Nephron (organoid): ENCODE data around the gene CHD3.

ENCODE experiments used
- H3K27ac Mint-ChIP-seq, 3 experiments: 2 replicates each; pipeline ENCODE4 v1.8.0; 2020; ENCODE audit warnings: mixed read lengths in 3 of 3, mild to moderate bottlenecking in 2 of 3, moderate library complexity in 1 of 3
- H3K27me3 Mint-ChIP-seq: 2 replicates; pipeline ENCODE4 v1.8.0; 2021; ENCODE audit warnings: low read depth, mild to moderate bottlenecking, moderate library complexity, mixed read lengths
- H3K36me3 Mint-ChIP-seq: 2 replicates; pipeline ENCODE4 v1.8.0; 2020; ENCODE audit warnings: low read depth, mixed read lengths
- H3K4me1 Mint-ChIP-seq: 2 replicates; pipeline ENCODE4 v1.8.0; 2020; ENCODE audit warnings: mixed read lengths
- H3K4me3 Mint-ChIP-seq, 3 experiments: 2 replicates each; pipeline ENCODE4 v1.8.0; 2020; ENCODE audit warnings: mild to moderate bottlenecking in 3 of 3, mixed read lengths in 3 of 3, moderate library complexity in 2 of 3
- H3K9me3 Mint-ChIP-seq: 2 replicates; pipeline ENCODE4 v1.8.0; 2020; ENCODE audit warnings: mixed read lengths
- CTCF ChIP-seq, 3 experiments: fragments of 200-600 bp; sonication (generic); IDR thresholded peaks; one replicate each; pipeline ENCODE4 v1.5.0; 2021; ENCODE audit warnings: antibody characterized with exemption in 3 of 3; ENCODE audit not compliant: unreplicated experiment in 3 of 3

CHD3 gene

GRCh38 chr17:7955414-7956227 lies 67.0 kb downstream of the CHD3 start:
- H3K9me3 Mint-ChIP-seq: no peaks in the 10 kb centered on the region
- peaks cover 9% of the 10 kb centered on the region for H3K4me1 Mint-ChIP-seq
- no peak overlapping the region for H3K4me3 Mint-ChIP-seq
- peak overlapping the region; percentile 62 to 76 (median 65) for H3K27ac Mint-ChIP-seq
- H3K36me3 Mint-ChIP-seq: peaks cover 3% of the 10 kb centered on the region
- no peak for TF ChIP-seq CTCF (IDR thresholded peaks at IDR 0.05; ENCODE audit: unreplicated experiment in 3 of 3)
- H3K27me3 Mint-ChIP-seq: no peaks in the 10 kb centered on the region

GRCh38 chr17:7956228-7956965 lies 67.8 kb downstream of the CHD3 start:
- peaks cover 2% of the 10 kb centered on the region for H3K36me3 Mint-ChIP-seq
- no peak for TF ChIP-seq CTCF (IDR thresholded peaks at IDR 0.05; ENCODE audit: unreplicated experiment in 3 of 3)
- H3K4me1 Mint-ChIP-seq: peaks cover 9% of the 10 kb centered on the region
- peak overlapping the region; percentile 62 to 76 (median 65) for H3K27ac Mint-ChIP-seq
- no peaks in the 10 kb centered on the region for H3K9me3 Mint-ChIP-seq
- H3K27me3 Mint-ChIP-seq: no peaks in the 10 kb centered on the region
- H3K4me3 Mint-ChIP-seq: no peak overlapping the region

- Mint-ChIP-seq H3K4me1 (peaks cover 9% of the 10 kb centered on the region), H3K4me3 (no peak overlapping the region), H3K27ac (no peak overlapping the region), H3K36me3 (no peaks in the 10 kb centered on the region), H3K27me3 (no peaks in the 10 kb centered on the region), H3K9me3 (no peaks in the 10 kb centered on the region)
- no peak for TF ChIP-seq CTCF (IDR thresholded peaks at IDR 0.05; ENCODE audit: unreplicated experiment in 3 of 3)
Observed at GRCh38 chr17:7959503-7960253, 71.1 kb downstream of the CHD3 start.

- Mint-ChIP-seq H3K9me3 (no peaks in the 10 kb centered on the region), H3K27me3 (no peaks in the 10 kb centered on the region), H3K27ac (no peak overlapping the region), H3K4me3 (no peak overlapping the region), H3K4me1 (peaks cover under 1% of the 10 kb centered on the region), H3K36me3 (no peaks in the 10 kb centered on the region)
- no peak for TF ChIP-seq CTCF (IDR thresholded peaks at IDR 0.05; ENCODE audit: unreplicated experiment in 3 of 3)
Observed at GRCh38 chr17:7961421-7961820, 72.8 kb downstream of the CHD3 start.
